ENCODE data around the gene SORCS3. TPM values are rescaled to one million over a fixed set of nuclear protein-coding genes. Genes with fewer than 3 reads are reported as not detected.

Gene SORCS3
- total RNA-seq, 6 experiments from 2014 or later = not detected

DNA sequence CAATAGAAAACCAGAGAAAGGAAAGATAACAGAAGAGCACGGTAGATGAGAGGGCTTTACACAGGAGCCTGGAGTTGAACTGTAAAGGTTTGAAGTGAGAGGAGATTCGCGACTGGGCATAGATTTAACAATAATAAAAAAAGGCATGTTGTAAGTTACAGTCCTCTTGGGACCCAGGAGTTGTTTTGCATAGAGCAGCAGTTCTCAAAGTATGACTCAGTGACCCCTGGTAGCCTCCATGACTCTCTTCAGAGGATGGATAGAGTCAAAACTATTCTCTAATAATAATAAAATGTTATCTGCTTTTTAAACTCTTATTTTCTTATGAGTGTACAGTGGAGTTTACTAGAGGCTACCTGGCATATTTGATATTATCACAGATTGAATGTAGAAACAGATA is 262.3 kb downstream of the SORCS3 start:
- no peak for ATAC-seq
- Histone ChIP-seq H3K4me1 (no peaks in the 10 kb centered on the region), H3K9me3 (no peaks in the 10 kb centered on the region), H3K36me3 (no peaks in the 10 kb centered on the region), H3K27me3 (no peaks in the 10 kb centered on the region), H3K27ac (no peak overlapping the region), H3K4me3 (no peak overlapping the region)
- no peak for DNase-seq
- intact Hi-C loops (cut with DNase I) = no loop called here
- TF ChIP-seq, protein P1, sequence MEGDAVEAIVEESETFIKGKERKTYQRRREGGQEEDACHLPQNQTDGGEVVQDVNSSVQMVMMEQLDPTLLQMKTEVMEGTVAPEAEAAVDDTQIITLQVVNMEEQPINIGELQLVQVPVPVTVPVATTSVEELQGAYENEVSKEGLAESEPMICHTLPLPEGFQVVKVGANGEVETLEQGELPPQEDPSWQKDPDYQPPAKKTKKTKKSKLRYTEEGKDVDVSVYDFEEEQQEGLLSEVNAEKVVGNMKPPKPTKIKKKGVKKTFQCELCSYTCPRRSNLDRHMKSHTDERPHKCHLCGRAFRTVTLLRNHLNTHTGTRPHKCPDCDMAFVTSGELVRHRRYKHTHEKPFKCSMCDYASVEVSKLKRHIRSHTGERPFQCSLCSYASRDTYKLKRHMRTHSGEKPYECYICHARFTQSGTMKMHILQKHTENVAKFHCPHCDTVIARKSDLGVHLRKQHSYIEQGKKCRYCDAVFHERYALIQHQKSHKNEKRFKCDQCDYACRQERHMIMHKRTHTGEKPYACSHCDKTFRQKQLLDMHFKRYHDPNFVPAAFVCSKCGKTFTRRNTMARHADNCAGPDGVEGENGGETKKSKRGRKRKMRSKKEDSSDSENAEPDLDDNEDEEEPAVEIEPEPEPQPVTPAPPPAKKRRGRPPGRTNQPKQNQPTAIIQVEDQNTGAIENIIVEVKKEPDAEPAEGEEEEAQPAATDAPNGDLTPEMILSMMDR (IDR thresholded peaks at IDR 0.05) = no peak
- no peak for TF ChIP-seq POLR2A (IDR thresholded peaks at IDR 0.05)
- WGBS (ENCODE audit: insufficient coverage, low coverage, low lambda C conversion rate, missing lambda C conversion rate) = 54% methylated on average over 3 of the region's 3 CpGs

DNA sequence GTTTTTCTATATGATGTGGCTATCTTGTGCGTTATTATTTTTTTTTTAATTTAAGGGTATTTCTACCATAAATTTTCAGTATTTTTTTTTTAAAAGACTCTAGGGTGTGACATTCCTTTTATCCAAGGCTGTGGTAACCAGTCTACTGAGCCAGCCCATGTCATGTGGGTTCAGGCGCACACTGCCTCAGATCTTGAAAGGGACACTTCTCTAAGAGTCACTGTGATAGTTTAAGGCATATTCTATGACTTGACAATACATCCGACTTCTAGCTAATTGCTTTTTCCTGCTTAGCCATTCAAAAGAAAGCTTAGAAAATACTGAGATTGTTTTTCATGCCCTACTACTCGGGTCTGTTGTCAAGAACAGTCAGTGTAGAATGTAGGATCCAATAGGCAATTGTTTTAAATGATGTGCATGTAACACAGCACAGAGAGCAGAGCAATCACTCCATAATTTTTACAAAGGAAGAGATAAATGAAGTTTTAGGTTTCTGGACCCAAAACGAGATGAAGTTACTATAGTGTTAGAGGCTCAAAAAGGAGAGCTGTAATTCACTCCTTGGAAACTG is 263.7 kb downstream of the SORCS3 start:
- intact Hi-C loops (cut with DNase I) = no loop called here
- H3K9me3 ChIP-seq = no peaks in the 10 kb centered on the region
- no peaks in the 10 kb centered on the region for H3K27me3 ChIP-seq
- 38% methylated on average over 5 of the region's 5 CpGs for WGBS (ENCODE audit: insufficient coverage, low coverage, low lambda C conversion rate, missing lambda C conversion rate)
- DNase-seq = no peak
- TF ChIP-seq POLR2A (IDR thresholded peaks at IDR 0.05) = no peak
- TF ChIP-seq, protein P1 (IDR thresholded peaks at IDR 0.05) = no peak
- no peak for ATAC-seq
- no peaks in the 10 kb centered on the region for H3K4me1 ChIP-seq
- no peaks in the 10 kb centered on the region for H3K36me3 ChIP-seq
- H3K4me3 ChIP-seq = no peak overlapping the region
- H3K27ac ChIP-seq = no peak overlapping the region

- intact Hi-C loops (cut with DNase I) = no loop called here
- TF ChIP-seq, protein P1 (IDR thresholded peaks at IDR 0.05) = no peak
- no peak for TF ChIP-seq POLR2A (IDR thresholded peaks at IDR 0.05)
- no peak for ATAC-seq
Observed at GRCh38 chr10:104906112-104906511, 265.0 kb downstream of the SORCS3 start.

DNA sequence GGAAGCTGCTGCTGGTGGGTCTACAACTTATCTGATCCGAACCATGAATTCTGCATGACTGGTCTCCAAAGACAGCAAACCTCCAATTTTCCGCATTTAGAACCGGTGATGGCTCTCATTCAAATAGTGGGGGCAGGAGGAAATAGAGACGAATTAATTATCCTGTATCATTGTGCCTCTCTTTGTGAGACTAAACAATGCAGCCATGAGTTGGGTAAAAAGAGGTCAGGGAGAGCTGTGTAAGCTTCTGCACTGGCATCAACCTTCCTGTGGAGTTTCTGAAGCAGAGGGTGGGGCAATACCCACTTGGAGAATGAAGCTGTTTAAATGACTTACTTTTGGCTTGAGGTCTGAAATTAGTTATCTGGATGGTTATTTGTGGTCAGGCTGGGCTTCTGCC is 266.4 kb downstream of the SORCS3 start:
- intact Hi-C loops (cut with DNase I) = no loop called here
- H3K4me3 ChIP-seq = no peak overlapping the region
- H3K4me1 ChIP-seq = no peaks in the 10 kb centered on the region
- 66% methylated on average over 4 of the region's 4 CpGs for WGBS (ENCODE audit: insufficient coverage, low coverage, low lambda C conversion rate, missing lambda C conversion rate)
- ATAC-seq = no peak
- no peaks in the 10 kb centered on the region for H3K9me3 ChIP-seq
- TF ChIP-seq, protein P1 (IDR thresholded peaks at IDR 0.05) = no peak
- no peak for TF ChIP-seq POLR2A (IDR thresholded peaks at IDR 0.05)
- no peaks in the 10 kb centered on the region for H3K27me3 ChIP-seq
- H3K36me3 ChIP-seq = no peaks in the 10 kb centered on the region
- H3K27ac ChIP-seq = no peak overlapping the region
- no peak for DNase-seq

More at GRCh38 chr10:104906112-104906511, 265.0 kb downstream of the SORCS3 start:
- Histone ChIP-seq H3K4me1 (no peaks in the 10 kb centered on the region), H3K27me3 (no peaks in the 10 kb centered on the region), H3K36me3 (no peaks in the 10 kb centered on the region), H3K27ac (no peak overlapping the region), H3K9me3 (no peaks in the 10 kb centered on the region), H3K4me3 (no peak overlapping the region)
- DNase-seq = no peak
- WGBS (ENCODE audit: insufficient coverage, low coverage, low lambda C conversion rate, missing lambda C conversion rate) = 33% methylated on average over 2 of the region's 3 CpGs

DNA sequence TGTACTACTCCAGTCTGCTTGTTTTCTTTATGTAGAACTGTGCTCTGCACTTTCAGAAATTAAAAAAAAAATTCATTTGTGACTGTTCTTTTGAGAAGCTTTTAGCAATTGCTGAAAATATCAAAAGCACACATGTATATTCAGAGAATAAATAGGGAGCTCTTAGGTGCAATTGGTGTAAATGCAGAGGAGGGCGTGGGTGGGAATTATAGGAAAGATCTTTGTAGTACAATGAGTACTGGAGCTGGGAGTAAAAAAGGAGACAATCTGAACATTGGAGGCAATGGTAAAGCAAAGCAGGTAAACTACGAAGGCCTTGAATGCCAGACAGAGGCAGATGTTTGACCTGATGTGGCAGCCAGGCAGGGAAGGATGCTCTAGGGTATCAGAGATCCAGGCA is 267.5 kb downstream of the SORCS3 start:
- no peaks in the 10 kb centered on the region for H3K27me3 ChIP-seq
- ATAC-seq (no peak), DNase-seq (no peak)
- no peaks in the 10 kb centered on the region for H3K36me3 ChIP-seq
- intact Hi-C loops (cut with DNase I) = no loop called here
- H3K27ac ChIP-seq = no peak overlapping the region
- no peak for TF ChIP-seq POLR2A (IDR thresholded peaks at IDR 0.05)
- TF ChIP-seq, protein P1 (IDR thresholded peaks at IDR 0.05) = no peak
- 36% methylated on average over 2 of the region's 2 CpGs for WGBS (ENCODE audit: insufficient coverage, low coverage, low lambda C conversion rate, missing lambda C conversion rate)
- H3K4me1 ChIP-seq = no peaks in the 10 kb centered on the region
- no peak overlapping the region for H3K4me3 ChIP-seq
- H3K9me3 ChIP-seq = no peaks in the 10 kb centered on the region

All from right lobe of liver (tissue), 6 donors.